GM21737 (cell line): Measurements from ENCODE around the gene HRG.
"Not testable (repeated sequence)": the region's sequence is repeated elsewhere in the genome, so short reads cannot be mapped to it uniquely, and the experiment has no call there.

Experiments
- ATAC-seq: cut with Tn5 transposase; IDR thresholded peaks from one replicate; pipeline ENCODE4 v1.9.1; 2021; ENCODE audit warnings: mild to moderate bottlenecking, moderate library complexity; ENCODE audit not compliant: unreplicated experiment

HRG gene

GRCh38 chr3:186678604-186679003 is 12.8 kb downstream of the HRG start:
- no peak for ATAC-seq

DNA sequence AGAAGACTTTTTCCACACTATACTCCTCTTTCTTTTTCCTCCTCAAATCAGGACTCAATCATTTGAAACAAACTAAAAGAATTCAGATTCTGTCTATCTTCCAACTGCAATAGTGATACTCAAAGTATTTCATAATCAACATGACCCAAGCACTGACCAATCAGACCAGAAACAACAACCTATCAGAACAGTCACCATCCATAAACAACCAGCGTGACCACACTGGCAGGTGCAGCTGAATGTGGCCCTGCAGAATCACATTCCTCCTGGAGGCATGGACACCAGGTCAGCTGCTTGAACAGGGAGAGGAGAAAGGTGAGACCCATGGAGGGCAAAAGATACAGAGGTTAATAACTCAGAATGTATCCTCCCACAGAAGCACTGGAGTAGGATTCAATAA is 13.3 kb downstream of the HRG start:
- no peak for ATAC-seq

- ATAC-seq = no peak
Measured at GRCh38 chr3:186680869-186681268, 15.1 kb downstream of the HRG start.

DNA sequence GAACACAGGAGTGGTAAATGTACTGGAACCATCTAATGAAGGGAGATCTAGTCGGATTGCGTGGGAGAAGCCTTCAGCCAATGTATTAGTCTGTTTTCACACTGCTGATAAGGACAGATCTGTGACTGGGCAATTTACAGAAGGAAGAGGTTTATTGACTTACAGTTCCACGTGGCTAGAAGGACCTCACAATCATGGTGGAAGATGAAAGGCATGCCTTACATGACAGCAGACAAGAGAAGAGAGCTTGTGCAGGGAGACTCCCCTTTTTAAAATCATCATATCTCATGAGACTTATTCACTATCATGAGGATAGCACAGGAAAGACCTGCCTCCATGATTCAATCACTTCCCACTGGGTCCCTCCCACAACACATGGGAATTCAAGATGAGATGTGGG is 17.0 kb downstream of the HRG start:
- no peak for ATAC-seq

DNA sequence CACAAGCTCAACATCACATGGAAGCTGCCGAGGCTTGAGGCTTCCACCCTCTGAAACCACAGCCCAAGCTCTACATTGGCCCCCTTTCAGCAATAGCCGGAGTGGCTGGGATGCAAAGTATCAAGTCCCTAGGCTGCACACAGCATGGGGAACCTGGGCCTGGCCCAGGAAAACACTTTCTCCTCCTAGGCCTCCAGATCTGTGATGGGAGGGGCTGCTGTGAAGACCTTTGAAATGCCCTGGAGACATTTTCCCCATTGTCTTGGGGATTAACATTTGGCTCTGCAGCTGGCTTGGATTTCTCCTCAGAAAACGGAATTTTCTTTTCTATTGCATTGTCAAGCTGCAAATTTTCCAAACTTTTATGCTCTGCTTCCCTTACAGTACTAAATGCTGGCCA is 18.2 kb downstream of the HRG start:
- ATAC-seq = no peak

- not testable (repeated sequence) for ATAC-seq
Measured at GRCh38 chr3:186686475-186686874, 20.7 kb downstream of the HRG start.

DNA sequence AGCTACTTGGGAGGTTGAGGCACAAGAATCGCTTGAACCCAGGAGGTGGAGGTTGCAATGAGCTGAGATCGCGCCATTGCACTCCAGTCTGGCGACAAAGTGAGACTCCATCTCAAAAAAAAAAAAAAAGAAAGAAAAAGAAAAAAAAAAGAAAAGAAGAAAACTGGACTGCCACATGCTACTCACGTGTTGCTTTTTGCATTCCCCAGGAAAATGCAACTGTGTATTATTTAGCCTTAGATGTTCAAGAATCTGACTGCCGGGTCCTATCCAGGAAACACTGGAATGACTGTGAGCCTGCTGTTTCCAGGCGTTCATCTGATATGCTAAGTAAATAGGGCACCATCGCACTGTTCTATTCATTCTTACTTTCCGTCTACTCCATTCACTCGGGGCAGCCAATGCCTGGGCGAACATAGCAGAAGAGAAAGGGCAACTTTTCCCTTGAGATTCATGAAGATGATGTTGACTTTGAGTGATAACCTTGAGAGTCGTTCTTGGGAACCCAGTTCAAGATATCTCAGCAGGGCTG is 21.4 kb downstream of the HRG start:
- no peak for ATAC-seq

DNA sequence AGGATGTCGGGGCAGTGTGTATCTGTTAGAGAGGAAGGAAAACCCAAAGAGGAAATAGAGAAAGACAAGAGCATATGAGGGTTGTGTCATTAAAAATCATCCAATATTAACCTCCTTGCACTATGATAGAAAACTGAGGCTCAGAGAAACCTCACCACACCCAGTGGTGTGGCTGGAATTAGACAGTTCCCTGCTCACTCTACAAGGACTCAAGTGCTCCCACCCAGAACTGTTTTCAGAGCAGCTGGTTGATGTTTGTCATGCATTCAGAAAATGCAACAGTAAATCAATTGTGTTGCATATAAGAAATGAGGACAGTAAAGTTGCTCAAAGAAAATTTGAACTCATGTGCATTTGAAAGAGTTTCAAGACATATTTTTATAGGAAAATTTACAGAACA is 24.5 kb downstream of the HRG start:
- ATAC-seq = not testable (repeated sequence)

DNA sequence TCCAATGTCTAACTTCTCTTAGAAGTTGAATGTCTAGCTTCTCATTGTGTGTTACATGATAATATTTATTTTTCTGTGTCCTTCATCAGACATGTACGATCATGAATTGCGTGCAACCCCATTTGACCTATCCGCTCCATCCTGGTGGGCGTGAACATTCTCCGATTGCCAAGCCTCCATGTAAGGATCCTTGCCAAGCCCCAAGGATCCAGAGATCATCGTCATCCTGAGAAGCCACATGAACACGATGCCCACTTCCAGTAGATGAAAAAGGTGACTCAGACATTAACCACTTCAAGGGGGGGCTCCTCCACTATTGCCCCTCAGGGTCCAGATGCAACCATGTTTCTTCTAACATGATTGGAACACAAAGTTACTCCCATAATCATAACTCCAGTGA is 25.9 kb downstream of the HRG start:
- ATAC-seq = no peak

- ATAC-seq = no peak
Measured at GRCh38 chr3:186693843-186694242, 28.0 kb downstream of the HRG start.

DNA sequence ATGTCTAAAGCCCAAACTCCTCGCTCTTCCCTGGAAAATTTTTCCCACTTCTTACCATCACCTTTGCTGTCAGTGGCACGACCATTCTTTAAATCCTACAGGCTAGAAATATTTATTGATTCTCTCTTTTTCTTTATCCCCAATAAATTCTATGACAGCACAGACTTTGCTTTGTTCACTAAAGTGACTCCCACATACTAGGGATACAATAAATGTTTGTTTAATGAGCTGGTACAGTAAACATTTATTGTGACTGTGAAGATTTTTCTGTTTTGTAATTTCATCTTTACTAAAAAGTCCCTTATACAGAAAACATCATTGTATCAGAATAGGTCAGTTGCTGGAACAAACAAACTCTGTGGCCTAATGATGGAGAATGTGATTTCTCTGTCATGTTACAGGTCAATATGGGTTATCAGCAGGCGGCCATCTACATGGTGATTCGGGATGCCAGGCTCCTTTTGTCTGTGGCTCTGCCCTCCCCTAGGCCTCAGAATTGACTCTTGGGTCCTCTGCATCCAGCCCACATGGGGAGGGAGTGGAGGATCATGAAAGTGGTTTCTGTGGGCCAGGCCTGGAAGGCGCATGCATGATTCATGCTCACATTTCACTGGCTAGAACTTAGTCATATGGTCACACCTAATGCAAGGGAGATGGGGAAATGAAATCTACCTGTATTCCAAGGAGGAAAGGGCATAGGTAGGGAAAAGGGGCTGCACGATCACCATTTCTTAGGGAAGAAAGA is 28.6 kb downstream of the HRG start:
- no peak for ATAC-seq

GRCh38 chr3:186696522-186696921 is 30.7 kb downstream of the HRG start:
- no peak for ATAC-seq

DNA sequence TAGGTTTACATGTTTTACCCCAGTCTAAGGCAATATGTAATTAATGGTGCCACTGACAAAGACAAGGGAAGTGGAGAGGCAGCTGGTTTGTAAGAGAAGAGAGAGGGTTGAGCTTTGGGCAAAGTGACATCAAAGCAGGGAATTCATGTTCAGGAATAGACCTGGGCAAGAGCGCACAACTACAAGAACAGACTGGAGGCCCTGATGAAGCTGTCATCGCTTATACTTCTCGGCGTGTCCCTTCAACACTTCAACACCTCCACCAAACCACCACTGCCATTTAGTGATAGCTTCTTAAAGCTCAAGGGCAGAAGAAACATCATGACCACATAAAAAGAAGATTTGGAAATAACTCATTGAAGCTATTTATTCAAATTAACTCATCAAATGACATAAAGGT is 31.7 kb downstream of the HRG start:
- ATAC-seq = no peak

- ATAC-seq = no peak
Measured at GRCh38 chr3:186700267-186700666, 34.5 kb downstream of the HRG start.

- ATAC-seq = not testable (repeated sequence)
Measured at GRCh38 chr3:186702451-186702850, 36.6 kb downstream of the HRG start.

- ATAC-seq = no peak
Measured at GRCh38 chr3:186705882-186706780, 40.3 kb downstream of the HRG start.

- ATAC-seq = no peak
Measured at GRCh38 chr3:186708983-186709679, 43.3 kb downstream of the HRG start.

DNA sequence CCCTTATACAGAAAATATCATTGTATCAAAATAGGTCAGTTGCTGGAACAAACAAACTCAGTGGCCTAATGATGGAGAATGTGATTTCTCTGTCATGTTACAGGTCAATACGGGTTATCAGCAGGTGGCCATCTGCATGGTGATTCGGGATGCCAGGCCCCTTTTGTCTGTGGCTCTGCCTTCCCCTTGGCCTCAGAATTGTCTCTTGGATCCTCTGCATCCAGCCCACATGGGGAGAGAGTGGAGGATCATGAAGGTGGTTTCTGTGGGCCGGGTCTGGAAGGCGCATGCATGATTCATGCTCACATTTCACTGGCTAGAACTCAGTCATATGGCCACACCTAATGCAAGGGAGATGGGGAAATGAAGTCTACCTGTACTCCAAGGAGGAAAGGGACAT is 44.9 kb downstream of the HRG start:
- ATAC-seq = not testable (repeated sequence)

- ATAC-seq = no peak
Measured at GRCh38 chr3:186713499-186713898, 47.7 kb downstream of the HRG start.

DNA sequence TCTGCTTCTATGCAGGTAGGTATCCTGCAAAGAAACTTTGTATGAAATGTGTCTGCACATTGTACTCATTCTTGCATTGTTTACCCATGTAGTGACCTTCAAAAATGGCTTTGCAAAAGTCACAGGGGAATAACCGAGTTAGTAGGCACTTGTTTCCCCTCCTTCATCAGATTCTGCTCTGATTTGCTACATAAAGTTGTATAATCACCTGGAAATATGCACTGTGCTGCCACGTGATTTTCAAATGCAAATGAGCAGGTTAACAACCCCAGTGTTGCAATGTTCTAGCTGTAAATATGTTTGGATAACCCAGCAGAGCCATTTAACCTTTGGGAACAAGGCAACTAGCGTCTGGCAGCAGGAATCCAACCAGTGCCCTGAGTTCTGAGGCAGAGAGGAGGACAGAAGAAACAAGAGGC is 51.2 kb downstream of the HRG start, which contains the start of gene KNG1:
TSS of gene KNG1 (plus strand) at position 321 of the 419 bp plus-strand sequence. CDS start 184 bp downstream, outside the sequence.
- ATAC-seq = no peak
